HG03097 (cell line): Measurements from ENCODE around the gene ONECUT2.
"Not testable (repeated sequence)": the region's sequence is repeated elsewhere in the genome, so short reads cannot be mapped to it uniquely, and the experiment has no call there.

Source experiments
- ATAC-seq: cut with Tn5 transposase; IDR thresholded peaks from one replicate; pipeline ENCODE4 v1.9.1; 2021; ENCODE audit not compliant: unreplicated experiment, low FRiP score

ONECUT2 gene

GRCh38 chr18:57519668-57520424, 84.7 kb downstream of the ONECUT2 start:
- ATAC-seq: no peak

DNA sequence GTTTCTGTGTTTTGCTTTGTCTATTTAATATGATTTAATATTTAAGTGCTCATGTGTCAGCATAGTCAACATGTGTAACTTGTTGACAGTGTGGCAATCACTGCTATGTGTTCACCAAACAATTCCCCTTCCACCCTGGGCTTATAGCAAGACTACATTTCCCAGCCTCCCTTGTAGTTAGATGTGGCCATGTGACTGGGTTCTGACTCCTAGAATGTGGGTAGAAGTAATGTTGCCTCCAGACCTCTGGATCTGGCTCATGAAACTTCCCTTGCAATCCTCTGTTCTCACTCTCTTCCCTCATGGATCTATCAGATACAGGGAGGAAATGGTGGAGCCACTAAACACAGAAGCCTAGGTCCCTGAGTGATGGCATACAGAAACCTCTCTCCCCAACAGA, 87.2 kb downstream of the ONECUT2 start:
- not testable (repeated sequence) for ATAC-seq

- no peak for ATAC-seq
Measured at GRCh38 chr18:57523171-57523956, 88.2 kb downstream of the ONECUT2 start.

- ATAC-seq: no peak
Measured at GRCh38 chr18:57527556-57528229, 92.5 kb downstream of the ONECUT2 start.

DNA sequence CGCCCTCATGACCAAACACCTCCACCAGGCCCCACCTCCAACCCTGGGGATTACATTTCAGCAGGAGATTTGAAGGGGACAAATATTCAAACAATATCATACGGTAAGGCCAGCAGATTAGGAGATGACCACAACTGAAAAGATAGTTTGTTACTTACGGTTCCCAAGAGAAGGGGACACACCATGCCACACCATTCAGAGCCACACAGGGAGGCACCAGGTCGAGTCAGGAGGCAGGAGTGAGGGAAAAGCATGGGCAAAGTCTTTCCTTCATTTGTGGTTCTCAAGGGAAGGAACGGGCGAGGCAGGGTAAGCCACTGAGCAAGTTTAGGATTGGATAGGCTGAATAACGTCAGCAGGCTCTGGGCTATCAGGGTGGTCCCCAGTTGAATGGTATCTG, 94.0 kb downstream of the ONECUT2 start:
- ATAC-seq: no peak

GRCh38 chr18:57533006-57533867, 98.1 kb downstream of the ONECUT2 start:
- no peak for ATAC-seq

- no peak for ATAC-seq
Measured at GRCh38 chr18:57533868-57534510, 98.8 kb downstream of the ONECUT2 start.

DNA sequence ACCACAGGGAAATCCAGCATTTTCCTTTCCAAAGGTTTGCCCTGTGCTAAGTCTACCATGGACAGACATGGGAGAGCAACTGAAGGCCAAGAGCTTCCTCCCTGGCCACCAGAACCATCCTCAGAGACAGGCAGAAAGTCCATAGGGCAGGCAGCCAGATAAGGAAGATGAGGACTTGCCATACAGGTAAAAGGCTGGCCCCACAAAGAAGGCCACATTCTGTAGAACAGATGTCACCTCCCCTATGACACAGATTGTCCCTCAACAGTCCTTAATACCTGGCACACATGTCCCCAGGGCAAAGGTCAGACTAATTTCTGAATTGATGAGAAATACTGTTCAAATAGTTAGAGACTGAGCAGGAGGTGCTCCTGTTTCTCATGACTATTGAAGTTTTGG, 99.3 kb downstream of the ONECUT2 start:
- no peak for ATAC-seq

DNA sequence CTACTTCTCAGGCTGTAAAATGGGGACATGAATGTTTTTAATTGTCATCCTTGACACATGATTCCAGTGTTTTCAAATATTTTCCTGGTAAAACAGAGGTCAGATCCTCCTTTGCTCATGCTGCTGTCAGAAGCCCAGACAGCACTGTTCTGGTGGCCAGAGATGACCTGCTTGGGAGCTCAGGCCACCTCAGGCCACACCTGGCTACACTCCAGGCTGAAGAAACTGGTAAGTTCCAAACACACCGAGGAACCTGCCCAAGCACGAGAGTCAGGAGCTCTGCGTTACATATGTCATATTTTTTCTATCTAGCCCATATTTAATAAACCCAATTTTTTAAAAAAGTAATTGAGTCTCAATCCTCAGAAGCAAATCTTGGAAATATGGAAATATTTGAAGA, 103.4 kb downstream of the ONECUT2 start:
- ATAC-seq: no peak

- no peak for ATAC-seq
Measured at GRCh38 chr18:57539702-57540101, 104.5 kb downstream of the ONECUT2 start.
